Endometrium (tissue), 2 donors: ENCODE results near the gene SSBP2.

Experiments
- FAIRE-seq: peaks from 2 replicates; lab custom pipeline; 2012; peaks lifted over from hg19 to GRCh38; lab: Jason Lieb, UNC
- donor health status: control.
- donor health status: control.

Gene SSBP2

GRCh38 chr5:81766611-81767010, 15.7 kb upstream of the SSBP2 start:
- no peak for FAIRE-seq

GRCh38 chr5:81763294-81763928, 12.5 kb upstream of the SSBP2 start:
- no peak for FAIRE-seq

- FAIRE-seq, result no peak
These were observed 12.0 kb upstream of the SSBP2 start for GRCh38 chr5:81762853-81763252.

- no peak for FAIRE-seq
These were observed 11.5 kb upstream of the SSBP2 start for GRCh38 chr5:81762401-81762800.

- FAIRE-seq, result no peak
These were observed 11.1 kb upstream of the SSBP2 start for GRCh38 chr5:81761970-81762369.

GRCh38 chr5:81761270-81761669, 10.4 kb upstream of the SSBP2 start:
- FAIRE-seq, result no peak

- no peak for FAIRE-seq
These were observed 9.6 kb upstream of the SSBP2 start for GRCh38 chr5:81760521-81760920.

GRCh38 chr5:81759632-81760005, 8.7 kb upstream of the SSBP2 start:
- no peak for FAIRE-seq

GRCh38 chr5:81757404-81757803, 6.5 kb upstream of the SSBP2 start:
- FAIRE-seq, result no peak

GRCh38 chr5:81756016-81756415, 5.1 kb upstream of the SSBP2 start:
- no peak for FAIRE-seq

- FAIRE-seq, result no peak
These were observed 4.4 kb upstream of the SSBP2 start for GRCh38 chr5:81755320-81755719.

- no peak for FAIRE-seq
These were observed 3.7 kb upstream of the SSBP2 start for GRCh38 chr5:81754621-81755020.

- no peak for FAIRE-seq
These were observed 2.5 kb upstream of the SSBP2 start for GRCh38 chr5:81753429-81753828.

GRCh38 chr5:81752644-81752963, 1.7 kb upstream of the SSBP2 start:
- FAIRE-seq, result no peak

- no peak for FAIRE-seq
These were observed 1.1 kb upstream of the SSBP2 start for GRCh38 chr5:81751836-81752643.

GRCh38 chr5:81750308-81751008, 439 bp downstream of the SSBP2 start:
- FAIRE-seq, result no peak

- FAIRE-seq, result no peak
These were observed 1.2 kb downstream of the SSBP2 start for GRCh38 chr5:81749561-81750307.

GRCh38 chr5:81749192-81749560, 1.7 kb downstream of the SSBP2 start:
- FAIRE-seq, result no peak

- no peak for FAIRE-seq
These were observed 2.3 kb downstream of the SSBP2 start for GRCh38 chr5:81748556-81748955.

GRCh38 chr5:81747030-81747429, 3.9 kb downstream of the SSBP2 start:
- FAIRE-seq, result no peak

GRCh38 chr5:81740758-81741157, 10.1 kb downstream of the SSBP2 start:
- FAIRE-seq, result no peak

GRCh38 chr5:81739291-81739690, 11.6 kb downstream of the SSBP2 start:
- FAIRE-seq, result no peak

GRCh38 chr5:81729276-81729675, 21.6 kb downstream of the SSBP2 start:
- FAIRE-seq, result no peak
